Fibroblast of mammary gland (primary cell): ENCODE data around the gene GRK5.

Experiments used
- DNase-seq: peaks from one replicate; pipeline ENCODE4 v3.0.0-alpha.2; 2010; ENCODE audit warnings: low read depth
- H3K4me3 ChIP-seq: 2 replicates; pipeline ENCODE4 v1.5.1; 2011; ENCODE audit warnings: low read depth, mild to moderate bottlenecking, low read length, moderate library complexity; ENCODE audit not compliant: control insufficient read depth
- TF ChIP-seq, protein P1 (sequence below): conservative IDR thresholded peaks from 2 replicates; pipeline ENCODE4 v1.5.1; 2011; ENCODE audit warnings: low read depth, low read length, inconsistent platforms; ENCODE audit not compliant: control insufficient read depth, insufficient read depth

Gene GRK5

GRCh38 chr10:119370972-119371703, 163.8 kb downstream of the GRK5 start:
- H3K4me3 ChIP-seq: no peak overlapping the region
- TF ChIP-seq, protein P1, sequence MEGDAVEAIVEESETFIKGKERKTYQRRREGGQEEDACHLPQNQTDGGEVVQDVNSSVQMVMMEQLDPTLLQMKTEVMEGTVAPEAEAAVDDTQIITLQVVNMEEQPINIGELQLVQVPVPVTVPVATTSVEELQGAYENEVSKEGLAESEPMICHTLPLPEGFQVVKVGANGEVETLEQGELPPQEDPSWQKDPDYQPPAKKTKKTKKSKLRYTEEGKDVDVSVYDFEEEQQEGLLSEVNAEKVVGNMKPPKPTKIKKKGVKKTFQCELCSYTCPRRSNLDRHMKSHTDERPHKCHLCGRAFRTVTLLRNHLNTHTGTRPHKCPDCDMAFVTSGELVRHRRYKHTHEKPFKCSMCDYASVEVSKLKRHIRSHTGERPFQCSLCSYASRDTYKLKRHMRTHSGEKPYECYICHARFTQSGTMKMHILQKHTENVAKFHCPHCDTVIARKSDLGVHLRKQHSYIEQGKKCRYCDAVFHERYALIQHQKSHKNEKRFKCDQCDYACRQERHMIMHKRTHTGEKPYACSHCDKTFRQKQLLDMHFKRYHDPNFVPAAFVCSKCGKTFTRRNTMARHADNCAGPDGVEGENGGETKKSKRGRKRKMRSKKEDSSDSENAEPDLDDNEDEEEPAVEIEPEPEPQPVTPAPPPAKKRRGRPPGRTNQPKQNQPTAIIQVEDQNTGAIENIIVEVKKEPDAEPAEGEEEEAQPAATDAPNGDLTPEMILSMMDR: no peak
- DNase-seq: peak; percentile 95

GRCh38 chr10:119371704-119372663, 164.6 kb downstream of the GRK5 start:
- no peak overlapping the region for H3K4me3 ChIP-seq
- DNase-seq: no peak
- TF ChIP-seq, protein P1: no peak

GRCh38 chr10:119373294-119374102, 166.1 kb downstream of the GRK5 start:
- TF ChIP-seq, protein P1: no peak
- H3K4me3 ChIP-seq: no peak overlapping the region
- no peak for DNase-seq

- TF ChIP-seq, protein P1: no peak
- DNase-seq: no peak
- H3K4me3 ChIP-seq: no peak overlapping the region
Observed at GRCh38 chr10:119374236-119374635, 166.9 kb downstream of the GRK5 start.

GRCh38 chr10:119375574-119376272, 168.4 kb downstream of the GRK5 start:
- DNase-seq: no peak
- no peak overlapping the region for H3K4me3 ChIP-seq
- TF ChIP-seq, protein P1: no peak
